Measurements from ENCODE around the gene CYP2C19. TPM values are rescaled to one million over a fixed set of nuclear protein-coding genes. Genes with fewer than 3 reads are reported as not detected.
"Not testable (repeated sequence)": the region's sequence is repeated elsewhere in the genome, so short reads cannot be mapped to it uniquely, and the experiment has no call there.

CYP2C19 gene
- total RNA-seq, 4 donors from 2014 or later, result 0.17 TPM; not detected in 3

GRCh38 chr10:94747838-94748237 is 14.6 kb upstream of the CYP2C19 start:
- 81% methylated on average over 4 of the region's 4 CpGs for WGBS
- no peak for DNase-seq (ENCODE audit: extremely low spot score)
- Histone ChIP-seq H3K4me1 (no peaks in the 10 kb centered on the region), H3K4me3 (no peak overlapping the region), H3K36me3 (no peaks in the 10 kb centered on the region), H3K27ac (replicated peaks in 1 of 4) (no peak overlapping the region), H3K27me3 (no peaks in the 10 kb centered on the region), H3K9me3 (peaks cover 0 to 9% (median 4%) of the 10 kb centered on the region in 4 donors)
- TF ChIP-seq EP300 (IDR thresholded peaks at IDR 0.05), result no peak
- no peak for TF ChIP-seq POLR2AphosphoS5 (IDR thresholded peaks at IDR 0.05)
- TF ChIP-seq CTCF (IDR thresholded peaks at IDR 0.05), result no peak
- TF ChIP-seq POLR2A (IDR thresholded peaks at IDR 0.05; ENCODE audit: low read depth), result no peak
- intact Hi-C loops (cut with DNase I), result no loop called here

- intact Hi-C loops (cut with DNase I), result no loop called here
- DNase-seq (ENCODE audit: extremely low spot score), result no peak
- H3K4me1 ChIP-seq, result no peaks in the 10 kb centered on the region
- WGBS, result 80% methylated on average over 1 of the region's 2 CpGs
- H3K27ac ChIP-seq (replicated peaks in 1 of 4), result no peak overlapping the region
- no peaks in the 10 kb centered on the region for H3K27me3 ChIP-seq
- no peak for TF ChIP-seq POLR2A (IDR thresholded peaks at IDR 0.05; ENCODE audit: low read depth)
- TF ChIP-seq POLR2AphosphoS5 (IDR thresholded peaks at IDR 0.05), result no peak
- TF ChIP-seq CTCF (IDR thresholded peaks at IDR 0.05), result no peak
- no peak for TF ChIP-seq EP300 (IDR thresholded peaks at IDR 0.05)
- H3K36me3 ChIP-seq, result no peaks in the 10 kb centered on the region
- H3K4me3 ChIP-seq, result no peak overlapping the region
- H3K9me3 ChIP-seq, result no peaks in the 10 kb centered on the region
Observed at GRCh38 chr10:94757916-94758315, 4.6 kb upstream of the CYP2C19 start.

- Histone ChIP-seq H3K36me3 (no peaks in the 10 kb centered on the region), H3K4me1 (no peaks in the 10 kb centered on the region), H3K27ac (replicated peaks in 1 of 4) (no peak overlapping the region), H3K4me3 (no peak overlapping the region), H3K27me3 (no peaks in the 10 kb centered on the region), H3K9me3 (no peaks in the 10 kb centered on the region)
- WGBS, result 67% methylated on average over 2 of the region's 2 CpGs
- DNase-seq (ENCODE audit: extremely low spot score), result no peak
- intact Hi-C loops (cut with DNase I), result no loop called here
- TF ChIP-seq EP300 (IDR thresholded peaks at IDR 0.05) (no peak), CTCF (IDR thresholded peaks at IDR 0.05) (no peak), POLR2A (IDR thresholded peaks at IDR 0.05; ENCODE audit: low read depth) (no peak), POLR2AphosphoS5 (IDR thresholded peaks at IDR 0.05) (no peak)
Observed at GRCh38 chr10:94760586-94761178, 1.8 kb upstream of the CYP2C19 start.

GRCh38 chr10:94775425-94775824 is 12.9 kb downstream of the CYP2C19 start:
- H3K27me3 ChIP-seq; H3K27ac ChIP-seq (replicated peaks in 1 of 4); H3K9me3 ChIP-seq; DNase-seq (ENCODE audit: extremely low spot score); H3K4me3 ChIP-seq; H3K36me3 ChIP-seq; H3K4me1 ChIP-seq; intact Hi-C loops (cut with DNase I): not testable (repeated sequence)
- WGBS, result 85% methylated on average over 6 of the region's 6 CpGs

- WGBS, result 24% methylated on average over 5 of the region's 5 CpGs
- Histone ChIP-seq H3K36me3 (no peaks in the 10 kb centered on the region), H3K4me1 (no peaks in the 10 kb centered on the region), H3K27ac (replicated peaks in 1 of 4) (no peak overlapping the region), H3K9me3 (peaks cover 0 to 3% (median 0%) of the 10 kb centered on the region in 4 donors), H3K4me3 (no peak overlapping the region), H3K27me3 (no peaks in the 10 kb centered on the region)
- TF ChIP-seq CTCF (IDR thresholded peaks at IDR 0.05) (no peak), POLR2AphosphoS5 (IDR thresholded peaks at IDR 0.05) (no peak), EP300 (IDR thresholded peaks at IDR 0.05) (no peak), POLR2A (IDR thresholded peaks at IDR 0.05; ENCODE audit: low read depth) (no peak)
- intact Hi-C loops (cut with DNase I), result no loop called here
- no peak for DNase-seq (ENCODE audit: extremely low spot score)
Observed at GRCh38 chr10:94777886-94778458, 15.5 kb downstream of the CYP2C19 start.

All from esophagus muscularis mucosa (tissue), 4 donors.